CD4-positive, alpha-beta T cell treated with Interleukin-12 subunit alpha and Interleukin-12 subunit beta, for 1 hour (primary cell): ENCODE measurements around the gene NCOR1.
"Not testable (repeated sequence)": the region's sequence is repeated elsewhere in the genome, so short reads cannot be mapped to it uniquely, and the experiment has no call there.

Experiments
- DNase-seq: peaks from one replicate; pipeline ENCODE4 v3.0.0-alpha.2; 2020

The NCOR1 gene

GRCh38 chr17:16215273-16215964 lies at the start of gene NCOR1:
Gene NCOR1 (minus strand): TSS chr17:16215534. CDS start chr17:16194569, 20,965 bp downstream.
- DNase-seq, result peak; percentile 88

DNA sequence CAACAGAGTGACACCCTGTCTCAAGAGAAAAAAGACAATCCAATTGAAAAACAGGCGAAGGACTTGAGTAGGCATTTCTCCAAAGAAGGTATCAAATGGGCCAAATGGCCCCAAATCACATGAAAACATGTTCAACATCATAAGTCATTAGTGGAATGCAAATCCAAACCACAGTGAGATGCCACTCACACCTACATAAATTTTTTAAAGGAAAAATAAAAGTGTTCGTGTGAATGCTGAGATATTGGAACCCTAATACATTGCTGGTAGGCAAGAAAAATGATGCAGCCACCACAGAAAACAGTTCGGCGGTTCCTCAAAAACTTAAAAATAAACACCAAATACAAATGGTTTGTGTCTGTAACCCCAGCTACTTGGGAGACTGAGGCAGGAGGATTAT lies 46.9 kb upstream of the NCOR1 start:
- no peak for DNase-seq

DNA sequence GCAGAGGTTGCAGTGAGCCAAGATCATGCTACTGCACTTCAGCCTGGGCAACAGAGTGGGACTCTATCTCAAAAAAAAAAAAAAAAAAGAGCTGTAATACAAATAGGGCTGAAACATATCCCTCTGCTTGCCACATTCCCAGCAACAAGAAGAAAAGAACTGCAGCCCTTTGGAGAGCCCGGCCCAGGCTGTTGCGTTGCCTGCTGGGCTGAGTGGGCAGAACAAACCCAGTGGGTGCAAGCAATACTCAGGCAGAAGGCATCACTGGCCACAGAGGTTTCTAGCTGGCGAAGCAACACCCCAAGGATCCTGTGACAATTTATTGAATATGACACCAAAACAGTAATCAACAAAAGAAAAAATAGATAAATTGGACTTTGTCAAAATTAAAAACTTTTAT lies 45.7 kb upstream of the NCOR1 start:
- DNase-seq, result no peak

DNA sequence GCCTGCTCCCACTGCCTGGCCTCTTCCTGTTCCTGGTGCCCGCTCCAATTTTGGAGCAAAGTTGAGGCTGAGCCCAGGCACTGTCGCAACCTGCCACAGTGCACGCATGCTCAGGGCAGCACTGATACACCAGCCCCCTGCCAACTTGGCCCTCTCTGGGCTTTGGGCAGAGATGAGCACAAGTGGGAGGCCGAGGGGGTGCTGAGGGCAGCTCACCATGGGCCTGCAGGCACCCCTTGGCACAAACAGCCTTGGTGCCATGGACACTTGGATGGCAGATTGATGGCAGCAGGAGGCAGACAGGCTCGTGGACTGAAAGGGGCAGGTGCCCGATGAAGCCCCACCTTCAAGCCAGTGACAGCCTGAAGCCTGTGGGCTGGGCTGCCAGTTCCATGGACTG lies 44.6 kb upstream of the NCOR1 start:
- DNase-seq, result no peak

- DNase-seq, result no peak
These were observed 43.6 kb upstream of the NCOR1 start for GRCh38 chr17:16258901-16259300.

DNA sequence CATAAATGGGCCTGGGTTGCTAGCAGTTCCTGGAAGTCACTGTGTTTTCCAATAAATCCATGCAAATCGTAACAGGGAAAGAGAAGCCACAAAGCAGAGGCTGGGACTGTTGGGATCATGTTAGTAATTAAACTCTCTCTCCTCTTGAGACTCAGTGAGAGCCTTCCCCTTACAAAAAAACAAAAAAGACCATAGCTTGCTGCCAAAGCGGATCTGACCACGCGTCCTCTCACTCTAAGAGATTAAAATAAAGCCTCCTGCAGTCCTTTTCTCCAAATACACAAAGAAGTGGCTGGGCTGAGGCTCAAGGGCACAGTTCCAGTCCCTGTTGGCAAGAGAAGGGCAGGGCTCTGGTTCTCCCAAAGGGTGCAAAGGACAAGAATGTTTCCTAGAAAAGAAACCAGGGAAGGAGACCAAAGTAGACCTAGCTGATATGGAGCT lies 40.2 kb upstream of the NCOR1 start:
- no peak for DNase-seq

DNA sequence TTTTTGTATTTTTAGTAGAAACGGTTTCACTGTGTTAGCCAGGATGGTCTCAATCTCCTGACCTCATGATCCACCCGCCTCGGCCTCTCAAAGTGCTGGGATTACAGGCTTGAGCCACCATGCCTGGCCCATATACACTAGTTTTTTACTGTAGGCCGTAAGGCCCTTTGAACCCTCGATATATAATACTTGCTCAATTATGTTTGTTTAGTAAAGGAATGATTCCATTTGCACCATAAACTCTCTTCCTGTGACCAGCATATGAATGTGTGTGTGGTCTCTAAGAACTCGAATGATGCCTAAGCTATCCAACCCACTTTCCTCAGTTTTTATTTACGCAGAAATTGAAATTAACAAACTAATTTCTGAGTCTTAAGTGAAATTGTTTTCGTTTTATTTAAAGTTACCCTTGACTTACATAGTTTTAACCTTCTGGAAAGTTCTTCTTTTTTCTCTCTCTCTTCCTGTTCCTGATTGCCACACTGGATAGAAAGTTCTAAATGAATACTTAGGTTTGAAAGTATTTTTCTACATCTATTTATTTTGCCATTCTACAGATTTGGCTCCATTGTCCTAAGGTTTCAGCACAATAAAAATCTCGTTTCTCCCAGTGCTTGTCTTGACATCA lies 39.6 kb upstream of the NCOR1 start:
- DNase-seq, result no peak

- DNase-seq, result no peak
These were observed 36.2 kb upstream of the NCOR1 start for GRCh38 chr17:16251556-16251955.

GRCh38 chr17:16251043-16251442 lies 35.7 kb upstream of the NCOR1 start:
- no peak for DNase-seq

- DNase-seq, result no peak
These were observed 35.3 kb upstream of the NCOR1 start for GRCh38 chr17:16250635-16251034.

DNA sequence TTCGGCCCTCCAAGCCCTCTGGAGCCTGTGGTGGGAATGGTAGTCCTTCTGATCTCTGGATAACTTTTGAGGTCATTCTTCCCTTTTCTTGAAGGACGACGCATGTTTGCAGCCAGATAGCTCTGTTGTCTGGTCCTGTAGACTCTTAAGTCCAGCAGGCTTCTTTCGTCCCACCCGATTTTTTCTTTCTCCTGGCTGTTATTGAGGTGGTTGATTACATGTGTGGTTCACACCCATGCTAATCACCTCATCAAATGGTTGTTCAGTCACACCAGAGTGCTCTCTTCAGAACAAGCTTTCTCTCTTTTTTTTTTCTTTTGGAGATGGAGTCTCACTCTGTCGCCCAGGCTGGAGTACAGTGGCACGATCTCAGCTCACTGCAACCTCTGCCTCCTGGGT lies 32.3 kb upstream of the NCOR1 start:
- DNase-seq, result no peak

- no peak for DNase-seq
These were observed 28.6 kb upstream of the NCOR1 start for GRCh38 chr17:16243801-16244567.

GRCh38 chr17:16243385-16243784 lies 28.1 kb upstream of the NCOR1 start:
- no peak for DNase-seq

- no peak for DNase-seq
These were observed 26.6 kb upstream of the NCOR1 start for GRCh38 chr17:16241906-16242399.

- DNase-seq, result no peak
These were observed 24.6 kb upstream of the NCOR1 start for GRCh38 chr17:16239931-16240330.

- no peak for DNase-seq
These were observed 17.1 kb upstream of the NCOR1 start for GRCh38 chr17:16232391-16232790.

DNA sequence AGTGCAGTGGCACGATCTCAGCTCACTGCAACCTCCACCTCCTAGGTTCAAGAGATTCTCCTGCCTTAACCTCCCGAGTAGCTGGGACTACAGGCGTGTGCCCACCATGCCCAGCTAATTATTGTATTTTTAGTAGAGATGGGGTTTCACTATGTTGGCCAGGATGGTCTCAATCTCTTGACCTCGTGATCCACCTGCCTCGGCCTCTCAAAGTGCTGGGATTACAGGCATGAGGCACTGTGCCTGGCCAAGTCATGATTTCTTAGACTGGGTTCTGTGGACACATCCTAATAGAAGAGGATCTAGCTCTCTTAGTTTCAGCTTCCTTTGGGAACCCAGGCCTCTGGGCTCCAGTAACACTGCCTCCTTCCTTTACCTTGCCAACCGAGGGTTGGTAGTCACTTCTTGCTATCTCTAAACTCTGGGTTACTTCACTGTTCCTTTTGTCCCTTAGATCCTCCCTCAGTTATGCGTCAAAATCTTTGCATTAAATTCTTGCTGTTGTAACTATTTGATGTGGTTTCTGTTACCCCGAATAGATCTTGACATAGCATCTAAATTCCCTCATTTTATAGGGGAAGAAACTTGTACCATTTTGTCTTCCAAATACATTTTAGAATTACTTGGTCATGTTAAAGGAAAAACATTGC lies 14.7 kb upstream of the NCOR1 start:
- DNase-seq, result not testable (repeated sequence)

DNA sequence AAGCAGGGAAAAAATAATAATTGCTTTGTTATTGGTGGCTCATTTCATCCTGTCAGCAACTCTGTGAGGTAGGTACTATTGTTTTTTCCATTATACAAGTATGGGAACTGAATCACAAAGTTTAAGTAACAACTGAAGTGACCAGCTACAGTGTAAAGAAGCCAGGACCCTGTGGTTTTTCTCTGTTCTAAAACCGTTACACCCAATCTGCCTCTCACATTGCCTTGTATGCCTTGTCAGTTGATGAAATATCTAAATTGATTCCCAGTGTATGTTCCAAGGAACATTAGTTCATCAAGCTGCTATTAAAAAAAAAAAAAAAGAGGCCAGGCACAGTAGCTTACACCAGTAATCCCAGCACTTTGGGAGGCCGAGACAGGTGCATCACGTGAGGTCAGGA lies 7.1 kb upstream of the NCOR1 start:
- DNase-seq, result no peak

DNA sequence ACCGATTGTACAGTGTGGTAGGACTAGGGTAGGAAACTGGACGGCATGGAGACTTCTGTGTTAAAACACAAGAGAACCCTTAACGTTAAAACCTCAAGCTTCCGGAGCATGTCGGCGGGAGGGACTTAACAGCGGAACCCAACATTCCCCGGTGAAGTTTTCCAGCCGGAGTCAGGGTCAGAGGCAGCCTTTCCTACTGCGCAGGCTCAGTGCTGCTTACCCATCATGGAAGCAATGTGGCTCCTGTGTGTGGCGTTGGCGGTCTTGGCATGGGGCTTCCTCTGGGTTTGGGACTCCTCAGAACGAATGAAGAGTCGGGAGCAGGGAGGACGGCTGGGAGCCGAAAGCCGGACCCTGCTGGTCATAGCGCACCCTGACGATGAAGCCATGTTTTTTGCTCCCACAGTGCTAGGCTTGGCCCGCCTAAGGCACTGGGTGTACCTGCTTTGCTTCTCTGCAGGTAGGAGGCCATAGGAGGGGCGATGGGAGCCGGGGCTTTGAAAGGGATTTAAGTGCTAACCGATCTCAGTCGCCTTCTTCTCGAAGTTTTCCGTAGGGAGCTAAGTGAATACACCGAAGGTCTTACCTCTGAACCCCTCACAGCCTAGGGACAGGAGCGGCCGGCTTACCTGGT lies 1.8 kb upstream of the NCOR1 start, which contains the start of gene PIGL:
TSS of gene PIGL (plus strand) at position 209 of the 634 bp plus-strand sequence. CDS start at position 226, 17 bp downstream.
- peak; percentile 90 for DNase-seq

DNA sequence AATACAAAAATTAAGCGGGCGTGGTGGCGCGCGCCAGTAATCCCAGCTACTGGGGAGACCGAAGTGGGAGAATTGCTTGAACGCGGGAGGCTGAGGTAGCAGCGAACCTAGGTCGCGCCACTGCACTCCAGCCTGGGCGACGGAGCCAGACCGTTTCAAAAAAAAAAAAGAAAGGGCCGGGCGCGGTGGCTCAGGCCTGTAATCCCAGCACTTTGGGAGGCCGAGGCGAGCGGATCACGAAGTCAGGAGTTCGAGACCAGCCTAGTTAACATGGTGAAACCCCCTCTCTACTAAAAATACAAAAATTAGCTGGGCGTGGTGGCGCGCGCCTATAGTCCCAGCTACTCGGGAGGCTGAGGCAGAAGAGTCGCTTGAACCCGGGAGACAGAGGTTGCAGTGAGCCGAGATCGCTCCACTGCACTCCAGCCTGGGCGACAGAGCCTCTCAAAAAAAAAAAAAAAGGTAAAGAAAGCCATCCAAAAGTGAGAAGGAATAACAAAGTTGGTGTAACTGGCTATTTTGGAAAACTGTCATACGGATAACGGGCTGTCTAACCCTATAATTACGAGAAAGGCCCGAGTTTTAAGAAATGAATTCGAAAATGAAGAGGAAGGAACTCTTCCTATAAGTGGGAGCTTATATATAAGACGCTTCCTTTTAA lies 1.1 kb upstream of the NCOR1 start:
- DNase-seq, result not testable (repeated sequence)

- peak; percentile 15 for DNase-seq
These were observed 607 bp upstream of the NCOR1 start for GRCh38 chr17:16215965-16216316.

DNA sequence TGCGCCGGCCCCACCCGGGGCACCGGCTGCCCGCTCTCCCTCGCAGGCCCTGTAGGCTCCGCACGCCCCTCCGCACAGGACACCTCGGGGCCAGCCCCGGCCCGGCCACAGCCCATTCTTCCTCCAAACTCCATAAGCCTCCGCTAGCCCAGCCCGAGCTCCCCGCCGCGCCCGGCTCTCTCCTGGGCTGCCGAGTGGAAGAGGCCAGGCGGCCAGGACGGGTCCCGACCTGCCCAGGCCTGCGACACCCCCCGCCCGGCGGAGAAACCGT lies 397 bp downstream of the NCOR1 start:
- peak; percentile 34 for DNase-seq
